Stimulated activated CD8-positive, alpha-beta memory T cell treated with anti-CD3 and anti-CD28 coated beads, Interleukin-15, amount 100 ng/mL, for 1 hour (primary cell): ENCODE results near the gene CREB1.
A peak's percentile ranks its signal among the peaks of the same experiment; 100 is the strongest.
"Not testable (repeated sequence)": the region's sequence is repeated elsewhere in the genome, so short reads cannot be mapped to it uniquely, and the experiment has no call there.

Source experiments
- DNase-seq: peaks from one replicate; pipeline ENCODE4 v3.0.0-alpha.2; 2020; ENCODE audit warnings: low read depth

CREB1 gene

DNA sequence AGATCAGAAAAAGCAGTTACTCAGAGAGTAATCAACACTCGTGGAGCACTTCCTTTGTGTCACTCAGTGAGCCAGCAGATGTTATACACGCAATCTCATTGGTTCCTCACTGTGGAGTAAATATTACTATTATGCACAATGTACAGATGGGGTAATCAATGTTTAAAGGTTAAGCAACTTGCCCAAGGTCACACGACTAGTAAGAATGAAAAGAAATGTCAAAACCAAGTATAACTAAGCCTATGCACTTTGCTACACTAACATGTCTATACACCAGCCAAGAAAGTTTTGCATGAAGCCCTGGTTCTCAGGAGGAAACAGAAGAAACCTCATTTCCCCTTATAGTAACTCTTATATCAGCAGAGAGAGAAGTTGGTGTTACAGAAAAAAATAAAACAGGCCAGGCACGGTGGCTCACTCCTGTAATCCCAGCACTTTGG, 90.0 kb downstream of the CREB1 start:
- DNase-seq, result no peak

DNA sequence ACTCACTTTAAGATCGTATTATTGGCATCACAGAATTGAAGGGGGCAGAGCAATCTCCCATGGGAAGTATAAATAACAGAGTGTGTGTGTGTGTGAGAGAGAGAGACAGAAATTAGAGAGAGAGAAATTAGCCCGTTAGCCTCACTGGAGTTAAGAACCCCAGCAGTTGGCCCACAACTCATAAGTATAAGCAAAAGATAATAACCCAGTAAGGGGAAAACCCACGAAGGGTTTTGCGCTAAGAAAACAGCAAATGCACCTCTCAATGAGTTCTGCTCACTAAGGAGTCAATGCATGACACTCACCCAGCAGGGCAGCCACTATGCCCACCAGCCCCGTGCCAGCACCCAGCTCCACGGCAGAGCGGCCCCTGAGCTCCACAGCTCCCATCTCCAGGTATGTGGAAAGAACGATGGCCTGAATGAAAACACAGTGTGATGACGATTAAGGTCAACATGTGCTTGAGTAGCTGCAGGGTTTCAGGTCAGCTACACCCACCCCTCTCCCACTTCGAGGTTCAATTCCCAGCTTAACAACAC, 91.8 kb downstream of the CREB1 start:
- DNase-seq, result no peak

DNA sequence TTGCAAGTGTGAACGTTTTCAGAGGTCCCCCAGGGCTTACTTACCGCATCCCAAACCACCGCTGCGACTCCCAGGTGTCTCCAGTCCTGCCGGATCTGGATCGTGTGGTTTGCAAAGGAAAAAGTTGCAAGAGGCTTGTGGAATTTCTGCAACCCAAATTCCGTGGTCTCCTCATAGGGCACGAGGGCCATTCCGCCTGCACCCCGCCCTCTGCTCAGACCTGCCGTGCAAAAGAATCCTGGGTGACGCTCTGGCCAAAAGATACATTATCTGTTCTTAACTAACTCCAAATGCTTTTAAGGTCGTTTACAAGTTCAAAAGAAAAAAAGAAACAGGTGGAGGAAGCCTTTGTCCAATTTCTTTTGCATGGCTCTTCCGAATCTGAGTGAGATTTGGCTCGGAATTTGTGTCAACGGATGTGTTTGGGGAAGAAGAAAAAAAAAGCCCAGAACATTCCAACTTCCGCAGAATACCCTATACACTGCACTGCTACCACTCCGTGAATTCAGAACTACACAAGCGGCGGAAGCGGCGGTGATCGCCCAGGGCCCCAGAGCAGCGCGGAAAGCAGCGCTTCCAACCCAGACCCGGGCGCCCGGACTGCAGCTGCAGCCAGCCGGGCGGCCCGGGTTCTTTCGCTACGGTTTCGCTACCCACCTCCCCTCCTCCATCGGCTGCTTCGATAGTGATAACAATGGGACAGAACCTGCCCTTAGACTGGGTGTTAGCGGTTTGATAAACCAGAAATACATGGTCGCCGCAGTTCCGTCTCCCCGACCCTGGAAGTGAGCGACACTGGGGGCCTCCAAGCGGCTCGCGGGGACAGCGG, 94.6 kb downstream of the CREB1 start:
- peak; percentile 37 for DNase-seq

DNA sequence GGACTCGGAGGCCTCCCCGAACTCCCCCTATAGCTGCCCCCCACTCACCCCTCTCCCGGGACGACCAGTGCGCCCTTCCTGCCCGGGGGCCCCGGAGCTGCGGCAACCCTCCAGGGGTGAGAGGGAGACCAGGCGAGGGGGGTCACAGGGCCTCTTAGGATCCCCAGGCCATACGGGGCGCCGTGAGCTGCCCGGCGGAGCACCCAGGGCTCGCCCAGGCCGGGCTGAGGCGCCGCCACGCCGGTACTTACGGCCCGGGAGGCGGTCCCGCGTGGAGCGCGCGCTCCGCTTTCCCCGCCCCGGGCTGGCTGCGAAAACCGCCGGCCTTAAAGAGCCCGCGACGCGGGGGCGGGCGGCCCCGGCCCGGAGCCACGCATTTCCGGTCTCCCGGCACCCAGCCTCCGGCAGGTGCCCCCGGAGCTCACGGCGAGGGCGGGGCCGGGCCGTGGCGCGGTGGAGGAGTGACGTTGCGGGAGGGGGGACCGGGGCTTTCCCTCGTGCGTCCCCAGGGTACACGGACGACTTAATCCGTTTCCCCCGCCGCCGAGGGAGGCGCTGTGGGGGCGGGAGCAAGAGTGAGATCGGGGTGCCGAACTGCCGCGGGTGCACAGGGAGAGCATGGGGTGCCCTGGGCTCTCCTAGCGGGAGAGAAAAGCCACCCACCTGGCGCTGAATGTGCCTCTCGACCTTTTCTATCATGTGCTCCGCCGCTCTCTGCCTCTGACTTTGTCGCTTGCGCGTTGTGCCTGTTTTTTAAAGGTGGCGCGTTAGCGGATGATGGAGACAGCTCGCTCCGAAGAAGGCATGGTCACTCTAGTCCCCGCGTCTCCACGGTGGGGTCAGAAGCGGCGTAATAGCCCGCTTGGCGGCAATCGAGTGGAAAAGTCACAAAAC, 95.5 kb downstream of the CREB1 start, which contains the start of gene METTL21A:
TSS of gene METTL21A (minus strand) at position 381 of the 894 bp plus-strand sequence. CDS start 1,019 bp downstream, outside the sequence.
- DNase-seq, result peak; percentile 88

DNA sequence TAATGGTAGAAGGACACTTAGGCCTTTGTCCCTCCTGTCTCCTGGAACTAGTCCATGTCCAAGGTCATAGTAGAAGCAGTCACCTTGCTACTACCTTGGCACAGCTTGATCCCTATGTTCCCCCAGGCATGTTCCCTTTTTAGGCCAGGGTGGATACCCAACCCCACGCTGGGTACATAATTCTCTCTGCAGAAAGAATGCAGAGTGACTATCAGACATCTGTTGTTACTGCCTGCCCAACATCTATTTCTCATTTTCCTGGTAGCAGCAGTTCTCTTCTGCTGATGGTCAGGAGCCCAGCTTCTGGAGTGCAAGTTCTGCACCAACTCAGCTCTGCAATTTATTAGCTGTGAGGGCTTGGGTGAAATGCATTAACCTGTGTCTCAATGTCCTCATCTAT, 99.8 kb downstream of the CREB1 start:
- DNase-seq, result no peak

DNA sequence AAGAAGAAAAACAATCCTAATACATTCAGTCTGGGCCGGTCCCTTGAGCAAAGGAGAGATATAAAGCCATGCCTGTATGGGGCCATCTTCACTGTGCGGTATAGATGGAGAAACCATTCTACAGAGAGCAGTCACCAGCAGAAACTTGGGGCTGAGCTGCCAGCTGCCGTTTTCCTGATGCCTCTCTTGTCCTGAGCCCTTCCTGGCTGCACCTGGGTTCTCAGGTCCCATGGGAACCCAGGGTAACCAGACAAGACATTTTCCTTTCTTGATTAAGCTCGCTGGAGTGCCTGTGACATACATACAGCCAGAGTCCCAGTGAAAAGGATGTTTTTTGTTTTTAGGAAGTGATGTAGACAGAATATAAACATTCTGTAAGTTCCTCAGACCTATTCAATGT, 100.7 kb downstream of the CREB1 start:
- no peak for DNase-seq

DNA sequence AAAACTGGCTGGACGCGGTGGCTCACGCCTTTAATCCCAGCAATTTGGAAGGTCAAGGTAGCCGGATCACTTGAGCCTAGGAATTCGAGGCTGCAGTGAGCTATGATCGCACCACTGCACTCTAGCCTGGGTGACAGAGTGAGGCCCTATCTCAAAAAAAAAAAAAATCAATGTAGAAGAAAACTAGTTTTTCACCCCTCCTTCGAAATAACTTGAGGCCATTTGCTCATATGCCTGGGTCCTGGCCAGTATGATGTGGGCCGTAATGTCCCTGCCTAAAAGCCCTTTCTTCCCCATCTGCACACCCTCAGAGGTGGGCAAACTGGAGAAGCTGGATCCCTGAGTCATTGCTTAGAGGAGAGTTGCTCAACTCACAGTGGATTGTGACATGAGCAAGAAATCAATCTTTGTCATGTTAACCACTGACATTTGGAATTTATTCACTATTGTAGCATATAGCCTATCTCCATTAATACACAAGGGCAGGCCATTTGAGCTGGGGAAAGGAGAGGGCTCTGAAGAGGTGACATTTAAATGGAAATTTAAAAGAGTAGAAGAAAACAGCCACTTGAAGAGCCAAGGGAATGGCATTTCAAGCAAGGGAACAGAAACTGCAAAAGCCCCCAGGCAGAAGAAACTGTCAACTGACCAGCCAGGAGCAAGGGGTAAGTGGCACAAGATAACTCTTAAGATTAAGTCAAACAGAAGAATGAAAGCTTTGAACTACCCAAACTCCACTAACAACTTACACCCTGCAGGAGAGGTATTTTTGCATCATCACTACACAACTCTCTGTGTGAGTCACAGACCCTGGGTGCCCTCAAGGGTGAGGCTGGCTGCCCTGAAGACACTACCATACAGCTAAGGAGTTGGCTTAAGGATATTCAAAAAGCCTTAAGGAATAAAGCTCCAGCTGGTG, 103.1 kb downstream of the CREB1 start:
- DNase-seq, result no peak

DNA sequence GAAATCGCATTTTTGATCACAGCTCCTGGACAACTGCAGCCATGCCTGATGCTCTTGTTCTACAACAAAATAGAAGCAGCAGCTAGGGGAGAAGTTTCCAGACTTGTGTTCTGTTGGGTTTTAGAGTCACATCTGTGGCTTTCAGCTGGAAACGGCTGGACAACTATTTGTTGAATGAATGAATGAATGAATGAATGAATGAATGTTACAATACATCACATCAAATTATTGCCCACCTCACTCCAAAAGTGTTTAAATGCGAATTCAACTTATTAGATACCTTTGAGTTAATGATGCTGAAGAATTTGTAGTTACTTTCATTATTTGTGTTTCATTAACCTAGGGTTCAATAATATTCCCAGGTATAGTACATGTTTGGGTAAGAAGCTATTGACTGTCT, 103.9 kb downstream of the CREB1 start:
- DNase-seq, result no peak

DNA sequence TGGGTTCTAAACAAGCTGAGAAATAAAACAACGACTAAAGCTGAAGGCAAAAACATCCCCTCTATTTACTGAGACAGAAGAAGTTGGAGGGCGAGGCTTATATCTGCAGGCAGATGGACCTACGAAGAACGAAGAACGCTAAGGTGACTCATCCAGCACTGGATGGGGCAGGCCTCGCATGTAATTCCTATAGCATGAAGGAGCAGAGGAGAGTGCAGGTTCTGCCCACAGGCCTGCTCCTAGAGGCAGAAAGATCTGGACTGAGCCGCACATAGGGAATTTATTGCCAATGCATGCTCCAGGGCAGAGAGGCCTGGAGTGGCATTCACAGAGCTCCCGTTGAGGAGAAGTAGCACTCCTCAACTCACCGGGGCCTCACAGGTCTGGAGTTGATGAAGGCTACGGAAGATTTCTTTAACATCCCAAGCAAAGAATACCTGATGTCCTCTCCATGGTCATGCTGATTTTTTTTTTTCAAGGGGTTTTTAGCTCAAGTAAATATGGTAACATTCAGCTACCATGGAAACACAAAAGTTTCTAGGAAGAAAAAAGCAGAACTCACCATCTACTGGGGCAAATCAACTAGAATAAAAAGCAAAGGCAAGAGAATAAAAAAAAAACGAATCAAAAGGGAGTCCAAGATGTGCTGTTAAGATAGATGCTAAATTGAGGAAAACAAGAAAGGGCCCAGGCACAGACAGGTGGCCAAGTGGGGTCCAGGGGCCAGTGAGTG, 105.9 kb downstream of the CREB1 start:
- no peak for DNase-seq

DNA sequence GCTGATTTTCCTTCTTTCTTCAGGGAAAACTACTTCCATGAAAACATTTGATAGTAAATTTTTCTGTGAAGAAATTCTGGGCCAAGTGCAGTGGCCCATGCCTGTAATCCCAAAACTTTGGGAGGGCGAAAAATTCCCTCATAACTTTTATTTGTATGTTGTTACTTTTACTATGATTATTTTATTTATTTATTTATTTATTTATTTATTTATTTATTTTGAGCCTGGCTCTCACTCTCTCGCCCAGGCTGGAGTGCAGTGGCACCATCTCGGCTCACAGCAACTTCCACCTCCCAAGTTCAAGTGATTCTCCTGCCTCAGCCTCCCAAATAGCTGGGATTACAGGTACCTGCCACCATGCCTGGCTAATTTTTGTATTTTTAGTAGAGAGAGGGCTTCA, 109.5 kb downstream of the CREB1 start:
- not testable (repeated sequence) for DNase-seq

DNA sequence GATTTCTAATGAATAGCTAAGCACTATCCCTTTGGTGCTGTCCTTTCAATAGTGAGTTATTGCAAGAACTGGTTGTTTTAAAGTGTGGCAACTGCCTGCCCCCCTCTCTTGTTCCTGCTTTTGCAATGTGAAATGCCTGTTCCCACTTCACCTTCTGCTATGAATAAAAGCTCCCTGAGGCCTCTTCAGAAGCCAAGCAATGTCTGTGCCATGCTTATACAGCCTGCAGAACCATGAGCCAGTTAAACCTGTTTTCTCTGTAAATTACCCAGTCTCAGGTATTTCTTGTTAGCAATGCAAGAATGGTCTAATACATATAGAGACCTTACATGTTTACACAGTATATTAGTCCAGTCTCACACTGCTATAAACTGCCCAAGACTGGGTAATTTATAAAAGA, 110.4 kb downstream of the CREB1 start:
- no peak for DNase-seq

DNA sequence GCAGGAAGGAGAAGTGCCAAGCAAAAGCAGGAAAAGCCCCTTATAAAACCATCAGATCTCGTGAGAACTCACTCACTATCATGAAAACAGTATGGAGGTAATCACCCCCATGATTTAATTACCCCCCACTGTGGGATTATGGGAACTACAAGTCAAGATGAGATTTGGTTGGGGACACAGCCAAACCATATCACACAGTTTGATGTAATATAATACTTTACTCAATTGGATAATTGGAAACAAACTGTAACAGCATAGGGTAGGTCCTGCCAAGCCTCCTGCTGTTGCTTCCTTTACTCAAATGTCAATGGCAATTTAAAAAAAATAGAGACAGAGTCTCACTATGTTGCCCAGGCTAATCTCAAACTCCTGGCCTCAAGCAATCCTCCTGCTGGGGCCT, 110.9 kb downstream of the CREB1 start:
- DNase-seq, result no peak

DNA sequence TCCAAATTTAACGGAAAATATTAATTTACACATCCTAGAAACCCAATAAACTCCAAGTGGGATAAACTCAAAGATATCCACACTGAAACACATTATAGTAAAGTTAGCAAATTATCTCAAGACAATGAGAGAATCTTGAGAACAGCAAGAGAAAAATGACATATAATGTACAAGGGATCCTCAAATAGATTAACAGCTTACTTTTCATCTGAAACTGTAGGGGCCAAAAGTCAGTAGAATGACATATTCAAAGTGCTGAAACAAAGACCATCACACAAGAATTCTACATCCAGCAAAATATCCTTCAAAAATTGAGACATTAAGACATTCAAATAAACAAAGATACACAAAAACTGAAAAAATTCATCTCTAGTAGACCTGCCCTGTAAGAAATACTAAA, 114.1 kb downstream of the CREB1 start:
- no peak for DNase-seq

DNA sequence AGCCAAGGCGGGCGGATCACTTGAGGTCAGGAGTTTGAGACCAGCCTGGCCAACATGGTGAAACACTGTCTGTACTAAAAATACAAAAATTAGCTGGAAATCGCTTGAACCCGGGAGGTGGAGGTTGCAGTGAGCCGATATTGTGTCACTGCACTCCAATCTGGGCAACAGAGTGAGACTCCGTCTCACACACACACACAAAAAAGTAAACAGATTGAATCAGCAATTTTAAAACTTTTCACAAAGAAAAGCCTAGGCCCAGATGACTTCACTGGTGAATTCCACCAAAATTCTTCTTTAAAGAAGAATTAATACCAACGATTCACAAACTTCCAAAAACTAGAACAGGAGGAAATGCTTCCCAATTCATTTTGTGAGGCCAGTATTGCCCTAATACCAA, 116.8 kb downstream of the CREB1 start:
- not testable (repeated sequence) for DNase-seq
